ENCODE data around the gene TCF23.

- TF ChIP-seq POLR2A (IDR thresholded peaks at IDR 0.05) = no peak
- no peak for TF ChIP-seq CTCF (IDR thresholded peaks at IDR 0.05)
Observed at GRCh38 chr2:27174638-27175037, 25.8 kb downstream of the TCF23 start.

All from lower leg skin (tissue), 3 donors.